Upper lobe of left lung (tissue), 6 donors: Measurements from ENCODE around the gene TFCP2L1. TPM values are rescaled to one million over a fixed set of nuclear protein-coding genes. Genes with fewer than 3 reads are reported as not detected.

Experiments used
- ATAC-seq, 2 donors: fragments of 200-7000 bp; cut with Tn5 transposase; one replicate each; pipeline ENCODE4 v1.9.1; 2022; ENCODE audit warnings: mild to moderate bottlenecking in 2 of 2, moderate library complexity in 2 of 2; ENCODE audit not compliant: low FRiP score in 2 of 2
- DNase-seq, 2 donors: peaks; one replicate each; pipeline ENCODE4 v3.0.0-alpha.2; 2019 to 2020
- H3K27ac ChIP-seq, 4 donors: fragments of 200-600 bp; sonication (generic); one replicate each; pipeline ENCODE4 v1.5.1; 2016 to 2019
- H3K27me3 ChIP-seq, 4 donors: fragments of 200-600 bp; sonication (generic); one replicate each; pipeline ENCODE4 v1.5.1; 2017 to 2019
- H3K36me3 ChIP-seq, 4 donors: fragments of 200-600 bp; sonication (generic); one replicate each; pipeline ENCODE4 v1.5.1; 2016 to 2019
- H3K4me1 ChIP-seq, 4 donors: fragments of 200-600 bp; sonication (generic); one replicate each; pipeline ENCODE4 v1.5.1; 2018 to 2019
- H3K4me3 ChIP-seq, 4 donors: fragments of 200-600 bp; sonication (generic); one replicate each; pipeline ENCODE4 v1.5.1; 2017 to 2019; ENCODE audit warnings: mild to moderate bottlenecking in 2 of 4, moderate library complexity in 1 of 4
- H3K9me3 ChIP-seq, 4 donors: fragments of 200-600 bp; sonication (generic); one replicate each; pipeline ENCODE4 v1.5.1; 2018 to 2019
- EP300 ChIP-seq, 4 donors: sonication (generic); formaldehyde crosslinking; IDR thresholded peaks; one replicate each; pipeline ENCODE4 v1.5.1; 2017; ENCODE audit warnings: antibody characterized with exemption in 4 of 4, control low read depth in 2 of 4
- POLR2A ChIP-seq, 4 donors: fragments of 450-650 bp; IDR thresholded peaks; one replicate each; pipeline ENCODE4 v1.5.1; 2016 to 2017; ENCODE audit warnings: antibody characterized with exemption in 4 of 4, mild to moderate bottlenecking in 2 of 4
- POLR2AphosphoS5 ChIP-seq, 2 donors: sonication (generic); formaldehyde crosslinking; IDR thresholded peaks; one replicate each; pipeline ENCODE4 v1.5.1; 2017; ENCODE audit warnings: antibody characterized with exemption in 2 of 2
- WGBS, 2 donors: methylation state at CpG; one replicate each; pipeline ENCODE4 v1.1.5; 2017 to 2018; 5-methylcytosine and 5-hydroxymethylcytosine counted together
- total RNA-seq, 6 donors: library from RNA; depleted of rRNA in 4 of 6; stranded (reverse); fragments of >200 nt in 4 of 6; gene quantifications; one replicate each; pipeline versions ENCODE4 v1.1.0 to v1.2.1, GENCODE V29; 2016 to 2021
- TF ChIP-seq, protein P1 (sequence below), 6 experiments: fragments of 450-650 bp in 4 of 6; fragments of 200-600 bp in 2 of 6; sonication (generic) in 2 of 6; IDR thresholded peaks; one replicate each; pipeline ENCODE4 v1.5.1; 2016 to 2019; ENCODE audit warnings: antibody characterized with exemption in 6 of 6
- donor health status: DM: no; HTN: no; CAD: no; lungs with moderate emphysema.
- donor health status: DM: no; HTN: yes; CAD: no; lungs with severe emphysema.

Gene TFCP2L1
- total RNA-seq, 6 donors from 2014 or later: 15.3 to 47.1 (median 33.7) TPM

GRCh38 chr2:121187982-121188411 lies 97.0 kb downstream of the TFCP2L1 start:
- Histone ChIP-seq H3K27me3 (no peaks in the 10 kb centered on the region), H3K27ac (no peak overlapping the region), H3K9me3 (no peaks in the 10 kb centered on the region), H3K4me1 (peaks cover 0 to 3% (median 0%) of the 10 kb centered on the region in 4 donors), H3K4me3 (no peak overlapping the region), H3K36me3 (no peaks in the 10 kb centered on the region)
- TF ChIP-seq EP300 (IDR thresholded peaks at IDR 0.05): no peak
- TF ChIP-seq POLR2A (IDR thresholded peaks at IDR 0.05): no peak
- no peak for TF ChIP-seq POLR2AphosphoS5 (IDR thresholded peaks at IDR 0.05)
- TF ChIP-seq, protein P1, sequence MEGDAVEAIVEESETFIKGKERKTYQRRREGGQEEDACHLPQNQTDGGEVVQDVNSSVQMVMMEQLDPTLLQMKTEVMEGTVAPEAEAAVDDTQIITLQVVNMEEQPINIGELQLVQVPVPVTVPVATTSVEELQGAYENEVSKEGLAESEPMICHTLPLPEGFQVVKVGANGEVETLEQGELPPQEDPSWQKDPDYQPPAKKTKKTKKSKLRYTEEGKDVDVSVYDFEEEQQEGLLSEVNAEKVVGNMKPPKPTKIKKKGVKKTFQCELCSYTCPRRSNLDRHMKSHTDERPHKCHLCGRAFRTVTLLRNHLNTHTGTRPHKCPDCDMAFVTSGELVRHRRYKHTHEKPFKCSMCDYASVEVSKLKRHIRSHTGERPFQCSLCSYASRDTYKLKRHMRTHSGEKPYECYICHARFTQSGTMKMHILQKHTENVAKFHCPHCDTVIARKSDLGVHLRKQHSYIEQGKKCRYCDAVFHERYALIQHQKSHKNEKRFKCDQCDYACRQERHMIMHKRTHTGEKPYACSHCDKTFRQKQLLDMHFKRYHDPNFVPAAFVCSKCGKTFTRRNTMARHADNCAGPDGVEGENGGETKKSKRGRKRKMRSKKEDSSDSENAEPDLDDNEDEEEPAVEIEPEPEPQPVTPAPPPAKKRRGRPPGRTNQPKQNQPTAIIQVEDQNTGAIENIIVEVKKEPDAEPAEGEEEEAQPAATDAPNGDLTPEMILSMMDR (IDR thresholded peaks at IDR 0.05): no peak
- peak in 1 of 2 donors; percentile 16 for ATAC-seq
- 68 to 83% methylated on average over 2 to 6 of the region's 6 CpGs for WGBS, 2 donors
- DNase-seq: no peak

DNA sequence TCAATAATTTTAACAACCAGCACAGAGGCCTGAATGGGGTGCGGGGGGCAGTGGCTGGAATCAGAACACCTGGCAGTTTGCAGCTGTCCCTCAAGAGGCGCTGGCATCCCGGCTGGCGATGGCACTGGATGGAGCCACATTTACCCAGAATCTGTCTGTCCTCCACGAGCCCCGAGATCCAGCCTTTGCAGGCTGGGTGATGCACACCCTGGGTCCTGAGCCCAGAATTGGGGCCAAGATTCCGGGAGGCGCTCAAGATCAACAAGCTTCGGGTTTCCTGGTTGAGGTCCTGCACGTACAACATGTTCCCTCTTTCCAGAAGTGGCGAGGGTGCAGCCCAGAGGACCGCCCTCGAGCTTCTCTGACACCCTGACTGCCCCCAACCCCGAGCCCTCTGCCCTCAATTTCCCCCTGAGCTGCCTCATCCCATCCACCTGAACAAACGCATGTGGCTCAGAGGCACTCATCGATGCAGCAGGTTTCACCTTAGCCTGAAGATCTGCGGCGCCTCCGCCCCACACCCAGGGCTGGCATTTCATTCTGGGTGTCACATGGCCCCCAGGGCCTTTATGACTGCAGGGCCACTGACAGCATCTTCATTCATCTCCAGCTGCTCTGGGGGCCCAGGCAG lies 97.5 kb downstream of the TFCP2L1 start:
- Histone ChIP-seq H3K27me3 (no peaks in the 10 kb centered on the region), H3K27ac (no peak overlapping the region), H3K9me3 (no peaks in the 10 kb centered on the region), H3K36me3 (no peaks in the 10 kb centered on the region), H3K4me3 (no peak overlapping the region), H3K4me1 (peaks cover 0 to 3% (median 0%) of the 10 kb centered on the region in 4 donors)
- DNase-seq (no peak), ATAC-seq (no peak)
- 90 to 94% methylated on average over 10 to 19 of the region's 19 CpGs for WGBS, 2 donors
- TF ChIP-seq POLR2AphosphoS5 (IDR thresholded peaks at IDR 0.05) (no peak), POLR2A (IDR thresholded peaks at IDR 0.05) (no peak), EP300 (IDR thresholded peaks at IDR 0.05) (no peak)
- TF ChIP-seq, protein P1 (IDR thresholded peaks at IDR 0.05): no peak

- Histone ChIP-seq H3K9me3 (no peaks in the 10 kb centered on the region), H3K4me1 (peaks cover 0 to 3% (median 0%) of the 10 kb centered on the region in 4 donors), H3K4me3 (no peak overlapping the region), H3K27ac (no peak overlapping the region), H3K36me3 (no peaks in the 10 kb centered on the region), H3K27me3 (no peaks in the 10 kb centered on the region)
- no peak for DNase-seq
- TF ChIP-seq POLR2AphosphoS5 (IDR thresholded peaks at IDR 0.05): no peak
- TF ChIP-seq POLR2A (IDR thresholded peaks at IDR 0.05): no peak
- TF ChIP-seq, protein P1 (IDR thresholded peaks at IDR 0.05): no peak
- TF ChIP-seq EP300 (IDR thresholded peaks at IDR 0.05): no peak
- 80 to 96% methylated on average over 1 to 9 of the region's 9 CpGs for WGBS, 2 donors
- peak in 1 of 2 donors; percentile 32 for ATAC-seq
Observed at GRCh38 chr2:121186261-121186660, 98.7 kb downstream of the TFCP2L1 start.

GRCh38 chr2:121185571-121186074 lies 99.4 kb downstream of the TFCP2L1 start:
- peaks cover 0 to 3% (median 0%) of the 10 kb centered on the region in 4 donors for H3K4me1 ChIP-seq
- no peaks in the 10 kb centered on the region for H3K36me3 ChIP-seq
- DNase-seq (no peak), ATAC-seq (no peak)
- 63 to 80% methylated on average over 3 to 5 of the region's 5 CpGs for WGBS, 2 donors
- TF ChIP-seq, protein P1 (IDR thresholded peaks at IDR 0.05): no peak
- TF ChIP-seq EP300 (IDR thresholded peaks at IDR 0.05) (no peak), POLR2A (IDR thresholded peaks at IDR 0.05) (no peak), POLR2AphosphoS5 (IDR thresholded peaks at IDR 0.05) (no peak)
- no peak overlapping the region for H3K27ac ChIP-seq
- no peaks in the 10 kb centered on the region for H3K9me3 ChIP-seq
- no peak overlapping the region for H3K4me3 ChIP-seq
- no peaks in the 10 kb centered on the region for H3K27me3 ChIP-seq
